HepG2 (cell line): Measurements from ENCODE around the gene GPSM1. TPM values are rescaled to one million over a fixed set of nuclear protein-coding genes. Genes with fewer than 3 reads are reported as not detected.

Experiments
- HCFC1 ChIP-seq: fragments of 150-350 bp; IDR thresholded peaks from 2 replicates; pipeline ENCODE4 v1.6.1; 2014; ENCODE audit warnings: low read depth, low read length
- HNF1B ChIP-seq: sonication (generic); formaldehyde crosslinking; IDR thresholded peaks from 2 replicates; pipeline ENCODE4 v1.5.1; 2020; ENCODE audit warnings: mild to moderate bottlenecking, moderate library complexity, missing genetic modification reagents
- KDM1A ChIP-seq: IDR thresholded peaks from 2 replicates; pipeline ENCODE4 v1.6.1; 2016; ENCODE audit warnings: missing compliant biosample characterization
- RXRB ChIP-seq: IDR thresholded peaks from 2 replicates; pipeline ENCODE4 v1.6.1; 2016; ENCODE audit warnings: borderline replicate concordance, missing genetic modification reagents, missing compliant biosample characterization
- SMARCC2 ChIP-seq: fragments of 450-650 bp; IDR thresholded peaks from 2 replicates; pipeline ENCODE4 v1.6.1; 2017; ENCODE audit warnings: antibody characterized with exemption, mild to moderate bottlenecking
- TGIF2 ChIP-seq: IDR thresholded peaks from 2 replicates; pipeline ENCODE4 v1.6.1; 2016; ENCODE audit warnings: control low read depth, missing compliant biosample characterization
- YY1 ChIP-seq: IDR thresholded peaks from 2 replicates; pipeline ENCODE4 v1.6.1; 2011; ENCODE audit warnings: low read length, low read depth, moderate library complexity, mild to moderate bottlenecking; ENCODE audit not compliant: insufficient read depth, insufficient replicate concordance
- ZFYVE20 ChIP-seq: sonication (generic); formaldehyde crosslinking; IDR thresholded peaks from 2 replicates; pipeline ENCODE4 v1.8.0; 2023; ENCODE audit warnings: low read depth, mild to moderate bottlenecking, moderate library complexity, missing genetic modification reagents, borderline replicate concordance
- ZHX2 ChIP-seq, 2 experiments: sonication (generic) in 1 of 2; formaldehyde crosslinking in 1 of 2; IDR thresholded peaks; 2 replicates each; pipeline versions ENCODE4 v1.6.1 to v1.9.0; 2014 to 2022; ENCODE audit warnings: antibody characterized with exemption in 1 of 2, borderline replicate concordance in 1 of 2, inconsistent platforms in 1 of 2, low read depth in 1 of 2, missing genetic modification reagents in 1 of 2
- ZNF143 ChIP-seq: sonication (generic); formaldehyde crosslinking; IDR thresholded peaks from 2 replicates; pipeline ENCODE4 v1.4.0; 2020; ENCODE audit warnings: missing genetic modification reagents
- ZNF296 ChIP-seq: sonication (generic); formaldehyde crosslinking; conservative IDR thresholded peaks from 2 replicates; pipeline ENCODE4 v1.5.0; 2020; ENCODE audit warnings: mild to moderate bottlenecking, missing genetic modification reagents
- ZNF468 ChIP-seq: sonication (generic); formaldehyde crosslinking; IDR thresholded peaks from 2 replicates; pipeline ENCODE4 v1.8.0; 2022; ENCODE audit warnings: mild to moderate bottlenecking, moderate library complexity, missing genetic modification reagents
- ZNF749 ChIP-seq: sonication (generic); formaldehyde crosslinking; IDR thresholded peaks from 2 replicates; pipeline ENCODE4 v1.8.0; 2022; ENCODE audit warnings: mild to moderate bottlenecking, missing genetic modification reagents, moderate library complexity, borderline replicate concordance
- ZNF780A ChIP-seq: sonication (generic); formaldehyde crosslinking; IDR thresholded peaks from 2 replicates; pipeline ENCODE4 v1.8.0; 2022; ENCODE audit warnings: mild to moderate bottlenecking, missing genetic modification reagents, moderate library complexity
- ZNF792 ChIP-seq: IDR thresholded peaks from 2 replicates; pipeline ENCODE4 v1.6.1; 2016
- ZNF83 ChIP-seq: sonication (generic); formaldehyde crosslinking; IDR thresholded peaks from 2 replicates; pipeline ENCODE4 v1.4.0; 2020; ENCODE audit warnings: missing genetic modification reagents, mild to moderate bottlenecking, borderline replicate concordance
- polyA plus RNA-seq, 8 experiments: library from polyadenylated mRNA; depleted of rRNA in 3 of 8; stranded (reverse) in 7 of 8; unstranded in 1 of 8; fragments of >200 nt; fragmentation: Illumina TruSeq in 4 of 8; extraction: Trizol in 4 of 8; gene quantifications; 2 replicates each; pipeline versions ENCODE4 v1.2.1 to v1.2.3, GENCODE V29; 2011 to 2016; ENCODE audit warnings: low read depth in 4 of 8, missing spikeins in 1 of 8, mixed read lengths in 1 of 8; ENCODE audit not compliant: insufficient read depth in 1 of 8
- total RNA-seq, 5 experiments: library from RNA; depleted of rRNA; stranded (reverse); fragments of >200 nt; fragmentation: Illumina TruSeq; extraction: Trizol; gene quantifications; 2 replicates each; pipeline ENCODE4 v1.2.3, GENCODE V29; 2016; ENCODE audit warnings: low read depth in 1 of 5
- TF ChIP-seq, protein P1 (sequence below): sonication (generic); formaldehyde crosslinking; IDR thresholded peaks from 2 replicates; pipeline ENCODE4 v1.4.0; 2020; ENCODE audit warnings: missing genetic modification reagents
- TF ChIP-seq, protein P2 (sequence below): sonication (generic); formaldehyde crosslinking; IDR thresholded peaks from 2 replicates; pipeline ENCODE4 v1.9.0; 2022; ENCODE audit warnings: missing genetic modification reagents, mild to moderate bottlenecking, borderline replicate concordance

GPSM1 gene
- total and polyA plus RNA-seq, 2 of the 13 experiments (the other 11 are each of a cell fraction or from before 2014, with no cell fraction given) = 1.0 to 2.4 TPM

GRCh38 chr9:136400038-136400834 lies 72.9 kb downstream of the GPSM1 start, which contains the start of gene SNAPC4 (continued):
- TF ChIP-seq RXRB (no peak), ZNF468 (CRISPR knock-in tag) (no peak), YY1 (peak; percentile 85), HCFC1 (peak; percentile 47; the same call in 1 of the 2 replicates), ZNF83 (CRISPR knock-in tag) (0 out of 2 replicates have a peak, but pooled peaks have one; percentile 13), ZNF780A (CRISPR knock-in tag) (0 out of 2 replicates have a peak, but pooled peaks have one; percentile 42), ZNF749 (CRISPR knock-in tag) (no peak), TGIF2 (CRISPR knock-in tag) (no peak), ZHX2 (IDR thresholded peaks at IDR 0.05; ENCODE audit: low read depth) (no peak), ZHX2 (CRISPR knock-in tag; IDR thresholded peaks at IDR 0.05; ENCODE audit: borderline replicate concordance) (0 out of 2 replicates have a peak, but pooled peaks have one; percentile 35), ZNF792 (CRISPR knock-in tag) (peak; percentile 84; the same call in 1 of the 2 replicates), HNF1B (0 out of 2 replicates have a peak, but pooled peaks have one; percentile 13), SMARCC2 (no peak), ZNF143 (CRISPR knock-in tag) (peak; percentile 90), ZFYVE20 (CRISPR knock-in tag) (no peak), ZNF296 (CRISPR knock-in tag) (no peak), KDM1A (CRISPR knock-in tag) (no peak)
- TF ChIP-seq, protein P1, sequence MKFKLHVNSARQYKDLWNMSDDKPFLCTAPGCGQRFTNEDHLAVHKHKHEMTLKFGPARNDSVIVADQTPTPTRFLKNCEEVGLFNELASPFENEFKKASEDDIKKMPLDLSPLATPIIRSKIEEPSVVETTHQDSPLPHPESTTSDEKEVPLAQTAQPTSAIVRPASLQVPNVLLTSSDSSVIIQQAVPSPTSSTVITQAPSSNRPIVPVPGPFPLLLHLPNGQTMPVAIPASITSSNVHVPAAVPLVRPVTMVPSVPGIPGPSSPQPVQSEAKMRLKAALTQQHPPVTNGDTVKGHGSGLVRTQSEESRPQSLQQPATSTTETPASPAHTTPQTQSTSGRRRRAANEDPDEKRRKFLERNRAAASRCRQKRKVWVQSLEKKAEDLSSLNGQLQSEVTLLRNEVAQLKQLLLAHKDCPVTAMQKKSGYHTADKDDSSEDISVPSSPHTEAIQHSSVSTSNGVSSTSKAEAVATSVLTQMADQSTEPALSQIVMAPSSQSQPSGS (CRISPR knock-in tag) = 0 out of 2 replicates have a peak, but pooled peaks have one; percentile 11
- TF ChIP-seq, protein P2, sequence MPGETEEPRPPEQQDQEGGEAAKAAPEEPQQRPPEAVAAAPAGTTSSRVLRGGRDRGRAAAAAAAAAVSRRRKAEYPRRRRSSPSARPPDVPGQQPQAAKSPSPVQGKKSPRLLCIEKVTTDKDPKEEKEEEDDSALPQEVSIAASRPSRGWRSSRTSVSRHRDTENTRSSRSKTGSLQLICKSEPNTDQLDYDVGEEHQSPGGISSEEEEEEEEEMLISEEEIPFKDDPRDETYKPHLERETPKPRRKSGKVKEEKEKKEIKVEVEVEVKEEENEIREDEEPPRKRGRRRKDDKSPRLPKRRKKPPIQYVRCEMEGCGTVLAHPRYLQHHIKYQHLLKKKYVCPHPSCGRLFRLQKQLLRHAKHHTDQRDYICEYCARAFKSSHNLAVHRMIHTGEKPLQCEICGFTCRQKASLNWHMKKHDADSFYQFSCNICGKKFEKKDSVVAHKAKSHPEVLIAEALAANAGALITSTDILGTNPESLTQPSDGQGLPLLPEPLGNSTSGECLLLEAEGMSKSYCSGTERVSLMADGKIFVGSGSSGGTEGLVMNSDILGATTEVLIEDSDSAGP (CRISPR knock-in tag) = peak; percentile 80
